ENCODE measurements around the gene CYP2E1. TPM values are rescaled to one million over a fixed set of nuclear protein-coding genes. Genes with fewer than 3 reads are reported as not detected.

Gene CYP2E1
- total RNA-seq, 1 experiment from 2014 or later, result 1.0 TPM

DNA sequence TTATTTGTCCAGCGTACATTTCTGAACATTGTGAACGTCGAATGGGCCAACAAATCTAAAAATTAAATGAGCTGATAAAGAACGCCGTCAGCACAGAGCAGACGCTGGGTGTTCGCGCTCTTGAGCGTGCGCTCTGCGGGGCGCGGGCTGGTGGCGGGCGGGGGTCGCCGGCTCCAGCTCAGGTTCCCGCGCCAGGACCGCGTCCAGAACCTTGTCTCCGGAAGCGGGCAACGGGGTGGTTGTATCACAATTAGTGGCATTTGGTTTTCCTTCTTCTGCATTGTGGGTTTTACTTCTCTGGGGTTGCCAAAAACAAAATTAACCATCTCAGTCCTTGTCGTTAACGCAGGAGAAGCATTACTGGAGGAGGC lies 2.4 kb downstream of the CYP2E1 start:
- ChIA-PET CTCF (no interaction called here), POLR2A (no interaction called here)
- no peak for ATAC-seq
- Mint-ChIP-seq H3K27ac (no peak overlapping the region), H3K9me3 (peaks cover 73% of the 10 kb centered on the region), H3K4me1 (no peaks in the 10 kb centered on the region), H3K27me3 (ENCODE audit: low read depth) (peaks cover 3% of the 10 kb centered on the region; the same call in 1 of the 2 replicates), H3K4me3 (no peak overlapping the region), H3K36me3 (peaks cover 63% of the 10 kb centered on the region)
- no peak for TF ChIP-seq FOXP1 (CRISPR knock-in tag; IDR thresholded peaks at IDR 0.05; ENCODE audit: borderline replicate concordance)
- no peak for TF ChIP-seq KAT7 (CRISPR knock-in tag; IDR thresholded peaks at IDR 0.05; ENCODE audit: borderline replicate concordance)
- no peak for TF ChIP-seq ATF1 (CRISPR knock-in tag; IDR thresholded peaks at IDR 0.05)
- TF ChIP-seq ESRRA (CRISPR knock-in tag; IDR thresholded peaks at IDR 0.05; ENCODE audit: borderline replicate concordance), result no peak
- TF ChIP-seq, protein P1, sequence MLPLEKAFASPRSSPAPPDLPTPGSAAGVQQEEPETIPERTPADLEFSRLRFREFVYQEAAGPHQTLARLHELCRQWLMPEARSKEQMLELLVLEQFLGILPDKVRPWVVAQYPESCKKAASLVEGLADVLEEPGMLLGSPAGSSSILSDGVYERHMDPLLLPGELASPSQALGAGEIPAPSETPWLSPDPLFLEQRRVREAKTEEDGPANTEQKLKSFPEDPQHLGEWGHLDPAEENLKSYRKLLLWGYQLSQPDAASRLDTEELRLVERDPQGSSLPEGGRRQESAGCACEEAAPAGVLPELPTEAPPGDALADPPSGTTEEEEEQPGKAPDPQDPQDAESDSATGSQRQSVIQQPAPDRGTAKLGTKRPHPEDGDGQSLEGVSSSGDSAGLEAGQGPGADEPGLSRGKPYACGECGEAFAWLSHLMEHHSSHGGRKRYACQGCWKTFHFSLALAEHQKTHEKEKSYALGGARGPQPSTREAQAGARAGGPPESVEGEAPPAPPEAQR (CRISPR knock-in tag; IDR thresholded peaks at IDR 0.05), result no peak
- TF ChIP-seq ZNF423 (CRISPR knock-in tag; IDR thresholded peaks at IDR 0.05), result no peak
- TF ChIP-seq, protein P2, sequence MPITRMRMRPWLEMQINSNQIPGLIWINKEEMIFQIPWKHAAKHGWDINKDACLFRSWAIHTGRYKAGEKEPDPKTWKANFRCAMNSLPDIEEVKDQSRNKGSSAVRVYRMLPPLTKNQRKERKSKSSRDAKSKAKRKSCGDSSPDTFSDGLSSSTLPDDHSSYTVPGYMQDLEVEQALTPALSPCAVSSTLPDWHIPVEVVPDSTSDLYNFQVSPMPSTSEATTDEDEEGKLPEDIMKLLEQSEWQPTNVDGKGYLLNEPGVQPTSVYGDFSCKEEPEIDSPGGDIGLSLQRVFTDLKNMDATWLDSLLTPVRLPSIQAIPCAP (CRISPR knock-in tag; IDR thresholded peaks at IDR 0.05), result no peak
- TF ChIP-seq NFATC4 (CRISPR knock-in tag; IDR thresholded peaks at IDR 0.05), result no peak
- TF ChIP-seq JAZF1 (CRISPR knock-in tag; IDR thresholded peaks at IDR 0.05), result no peak
- TF ChIP-seq ELF4 (CRISPR knock-in tag; IDR thresholded peaks at IDR 0.05; ENCODE audit: low read depth), result no peak
- DNase-seq (ENCODE audit: low spot score), result no peak

DNA sequence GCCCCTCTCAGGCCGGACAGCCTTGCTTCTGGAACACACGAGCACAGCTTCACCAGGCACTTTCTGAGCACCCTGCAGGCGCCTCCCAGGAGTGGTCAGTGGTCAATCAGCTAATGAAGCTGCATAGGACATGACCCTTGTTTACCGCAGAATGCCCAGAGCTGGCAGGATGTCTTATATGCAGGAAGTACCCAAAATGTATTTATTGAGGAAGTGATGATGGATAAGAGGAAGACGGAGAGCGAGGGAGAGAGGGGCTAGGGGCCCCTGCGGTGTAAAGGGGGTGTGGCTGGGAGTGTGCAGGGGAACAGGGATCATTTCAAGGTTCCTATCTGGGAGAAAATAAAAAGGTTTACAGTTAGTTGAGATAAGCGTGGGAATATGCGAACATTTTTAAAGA lies 3.3 kb downstream of the CYP2E1 start:
- H3K9me3 Mint-ChIP-seq, result peaks cover 67% of the 10 kb centered on the region
- no peak overlapping the region for H3K27ac Mint-ChIP-seq
- ChIA-PET POLR2A (no interaction called here), CTCF (no interaction called here)
- peaks cover 3% of the 10 kb centered on the region; the same call in 1 of the 2 replicates for H3K27me3 Mint-ChIP-seq (ENCODE audit: low read depth)
- ATAC-seq (no peak), DNase-seq (ENCODE audit: low spot score) (no peak)
- H3K4me3 Mint-ChIP-seq, result no peak overlapping the region
- H3K4me1 Mint-ChIP-seq, result no peaks in the 10 kb centered on the region
- H3K36me3 Mint-ChIP-seq, result peaks cover 63% of the 10 kb centered on the region
- TF ChIP-seq CREB1 (CRISPR knock-in tag; IDR thresholded peaks at IDR 0.05) (no peak), GTF2I (CRISPR knock-in tag; conservative IDR thresholded peaks at IDR 0.05) (no peak), FOXP1 (CRISPR knock-in tag; IDR thresholded peaks at IDR 0.05; ENCODE audit: borderline replicate concordance) (no peak), SMAD4 (CRISPR knock-in tag; IDR thresholded peaks at IDR 0.05) (no peak), FOXK1 (CRISPR knock-in tag; IDR thresholded peaks at IDR 0.05) (no peak), ZNF423 (CRISPR knock-in tag; IDR thresholded peaks at IDR 0.05) (no peak), GRHL2 (CRISPR knock-in tag; IDR thresholded peaks at IDR 0.05; ENCODE audit: insufficient replicate concordance, severe bottlenecking) (no peak), JAZF1 (CRISPR knock-in tag; IDR thresholded peaks at IDR 0.05) (no peak), CBFB (CRISPR knock-in tag; IDR thresholded peaks at IDR 0.05; ENCODE audit: low read depth) (no peak), ZNF138 (CRISPR knock-in tag; conservative IDR thresholded peaks at IDR 0.05) (no peak), ESRRA (CRISPR knock-in tag; IDR thresholded peaks at IDR 0.05; ENCODE audit: borderline replicate concordance) (no peak), NR3C1 (CRISPR knock-in tag; conservative IDR thresholded peaks at IDR 0.05; ENCODE audit: low read depth) (no peak)
- TF ChIP-seq, protein P3, sequence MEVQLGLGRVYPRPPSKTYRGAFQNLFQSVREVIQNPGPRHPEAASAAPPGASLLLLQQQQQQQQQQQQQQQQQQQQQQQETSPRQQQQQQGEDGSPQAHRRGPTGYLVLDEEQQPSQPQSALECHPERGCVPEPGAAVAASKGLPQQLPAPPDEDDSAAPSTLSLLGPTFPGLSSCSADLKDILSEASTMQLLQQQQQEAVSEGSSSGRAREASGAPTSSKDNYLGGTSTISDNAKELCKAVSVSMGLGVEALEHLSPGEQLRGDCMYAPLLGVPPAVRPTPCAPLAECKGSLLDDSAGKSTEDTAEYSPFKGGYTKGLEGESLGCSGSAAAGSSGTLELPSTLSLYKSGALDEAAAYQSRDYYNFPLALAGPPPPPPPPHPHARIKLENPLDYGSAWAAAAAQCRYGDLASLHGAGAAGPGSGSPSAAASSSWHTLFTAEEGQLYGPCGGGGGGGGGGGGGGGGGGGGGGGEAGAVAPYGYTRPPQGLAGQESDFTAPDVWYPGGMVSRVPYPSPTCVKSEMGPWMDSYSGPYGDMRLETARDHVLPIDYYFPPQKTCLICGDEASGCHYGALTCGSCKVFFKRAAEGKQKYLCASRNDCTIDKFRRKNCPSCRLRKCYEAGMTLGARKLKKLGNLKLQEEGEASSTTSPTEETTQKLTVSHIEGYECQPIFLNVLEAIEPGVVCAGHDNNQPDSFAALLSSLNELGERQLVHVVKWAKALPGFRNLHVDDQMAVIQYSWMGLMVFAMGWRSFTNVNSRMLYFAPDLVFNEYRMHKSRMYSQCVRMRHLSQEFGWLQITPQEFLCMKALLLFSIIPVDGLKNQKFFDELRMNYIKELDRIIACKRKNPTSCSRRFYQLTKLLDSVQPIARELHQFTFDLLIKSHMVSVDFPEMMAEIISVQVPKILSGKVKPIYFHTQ (CRISPR knock-in tag; IDR thresholded peaks at IDR 0.05), result no peak
- TF ChIP-seq, protein P4, sequence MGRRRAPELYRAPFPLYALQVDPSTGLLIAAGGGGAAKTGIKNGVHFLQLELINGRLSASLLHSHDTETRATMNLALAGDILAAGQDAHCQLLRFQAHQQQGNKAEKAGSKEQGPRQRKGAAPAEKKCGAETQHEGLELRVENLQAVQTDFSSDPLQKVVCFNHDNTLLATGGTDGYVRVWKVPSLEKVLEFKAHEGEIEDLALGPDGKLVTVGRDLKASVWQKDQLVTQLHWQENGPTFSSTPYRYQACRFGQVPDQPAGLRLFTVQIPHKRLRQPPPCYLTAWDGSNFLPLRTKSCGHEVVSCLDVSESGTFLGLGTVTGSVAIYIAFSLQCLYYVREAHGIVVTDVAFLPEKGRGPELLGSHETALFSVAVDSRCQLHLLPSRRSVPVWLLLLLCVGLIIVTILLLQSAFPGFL (CRISPR knock-in tag; IDR thresholded peaks at IDR 0.05; ENCODE audit: borderline replicate concordance), result no peak
- TF ChIP-seq, protein P5, sequence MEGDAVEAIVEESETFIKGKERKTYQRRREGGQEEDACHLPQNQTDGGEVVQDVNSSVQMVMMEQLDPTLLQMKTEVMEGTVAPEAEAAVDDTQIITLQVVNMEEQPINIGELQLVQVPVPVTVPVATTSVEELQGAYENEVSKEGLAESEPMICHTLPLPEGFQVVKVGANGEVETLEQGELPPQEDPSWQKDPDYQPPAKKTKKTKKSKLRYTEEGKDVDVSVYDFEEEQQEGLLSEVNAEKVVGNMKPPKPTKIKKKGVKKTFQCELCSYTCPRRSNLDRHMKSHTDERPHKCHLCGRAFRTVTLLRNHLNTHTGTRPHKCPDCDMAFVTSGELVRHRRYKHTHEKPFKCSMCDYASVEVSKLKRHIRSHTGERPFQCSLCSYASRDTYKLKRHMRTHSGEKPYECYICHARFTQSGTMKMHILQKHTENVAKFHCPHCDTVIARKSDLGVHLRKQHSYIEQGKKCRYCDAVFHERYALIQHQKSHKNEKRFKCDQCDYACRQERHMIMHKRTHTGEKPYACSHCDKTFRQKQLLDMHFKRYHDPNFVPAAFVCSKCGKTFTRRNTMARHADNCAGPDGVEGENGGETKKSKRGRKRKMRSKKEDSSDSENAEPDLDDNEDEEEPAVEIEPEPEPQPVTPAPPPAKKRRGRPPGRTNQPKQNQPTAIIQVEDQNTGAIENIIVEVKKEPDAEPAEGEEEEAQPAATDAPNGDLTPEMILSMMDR (IDR thresholded peaks at IDR 0.05), result no peak
- TF ChIP-seq, protein P6, sequence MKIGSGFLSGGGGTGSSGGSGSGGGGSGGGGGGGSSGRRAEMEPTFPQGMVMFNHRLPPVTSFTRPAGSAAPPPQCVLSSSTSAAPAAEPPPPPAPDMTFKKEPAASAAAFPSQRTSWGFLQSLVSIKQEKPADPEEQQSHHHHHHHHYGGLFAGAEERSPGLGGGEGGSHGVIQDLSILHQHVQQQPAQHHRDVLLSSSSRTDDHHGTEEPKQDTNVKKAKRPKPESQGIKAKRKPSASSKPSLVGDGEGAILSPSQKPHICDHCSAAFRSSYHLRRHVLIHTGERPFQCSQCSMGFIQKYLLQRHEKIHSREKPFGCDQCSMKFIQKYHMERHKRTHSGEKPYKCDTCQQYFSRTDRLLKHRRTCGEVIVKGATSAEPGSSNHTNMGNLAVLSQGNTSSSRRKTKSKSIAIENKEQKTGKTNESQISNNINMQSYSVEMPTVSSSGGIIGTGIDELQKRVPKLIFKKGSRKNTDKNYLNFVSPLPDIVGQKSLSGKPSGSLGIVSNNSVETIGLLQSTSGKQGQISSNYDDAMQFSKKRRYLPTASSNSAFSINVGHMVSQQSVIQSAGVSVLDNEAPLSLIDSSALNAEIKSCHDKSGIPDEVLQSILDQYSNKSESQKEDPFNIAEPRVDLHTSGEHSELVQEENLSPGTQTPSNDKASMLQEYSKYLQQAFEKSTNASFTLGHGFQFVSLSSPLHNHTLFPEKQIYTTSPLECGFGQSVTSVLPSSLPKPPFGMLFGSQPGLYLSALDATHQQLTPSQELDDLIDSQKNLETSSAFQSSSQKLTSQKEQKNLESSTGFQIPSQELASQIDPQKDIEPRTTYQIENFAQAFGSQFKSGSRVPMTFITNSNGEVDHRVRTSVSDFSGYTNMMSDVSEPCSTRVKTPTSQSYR (CRISPR knock-in tag; IDR thresholded peaks at IDR 0.05), result no peak
- TF ChIP-seq, protein P7, sequence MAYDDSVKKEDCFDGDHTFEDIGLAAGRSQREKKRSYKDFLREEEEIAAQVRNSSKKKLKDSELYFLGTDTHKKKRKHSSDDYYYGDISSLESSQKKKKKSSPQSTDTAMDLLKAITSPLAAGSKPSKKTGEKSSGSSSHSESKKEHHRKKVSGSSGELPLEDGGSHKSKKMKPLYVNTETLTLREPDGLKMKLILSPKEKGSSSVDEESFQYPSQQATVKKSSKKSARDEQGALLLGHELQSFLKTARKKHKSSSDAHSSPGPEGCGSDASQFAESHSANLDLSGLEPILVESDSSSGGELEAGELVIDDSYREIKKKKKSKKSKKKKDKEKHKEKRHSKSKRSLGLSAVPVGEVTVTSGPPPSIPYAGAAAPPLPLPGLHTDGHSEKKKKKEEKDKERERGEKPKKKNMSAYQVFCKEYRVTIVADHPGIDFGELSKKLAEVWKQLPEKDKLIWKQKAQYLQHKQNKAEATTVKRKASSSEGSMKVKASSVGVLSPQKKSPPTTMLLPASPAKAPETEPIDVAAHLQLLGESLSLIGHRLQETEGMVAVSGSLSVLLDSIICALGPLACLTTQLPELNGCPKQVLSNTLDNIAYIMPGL (CRISPR knock-in tag; IDR thresholded peaks at IDR 0.05), result no peak

All from WTC11 (cell line).